Skin of body (tissue), 2 donors: ENCODE data around the gene TEAD3. TPM values are rescaled to one million over a fixed set of nuclear protein-coding genes. Genes with fewer than 3 reads are reported as not detected.
A peak's percentile ranks its signal among the peaks of the same experiment; 100 is the strongest.
"Not testable (repeated sequence)": the region's sequence is repeated elsewhere in the genome, so short reads cannot be mapped to it uniquely, and the experiment has no call there.

ENCODE experiments used
- DNase-seq: peaks from one replicate; lab custom pipeline; 2025; lab: John Stamatoyannopoulos, UW
- total RNA-seq: library from RNA; depleted of rRNA; stranded (reverse); fragments of >200 nt; gene quantifications from one replicate; pipeline ENCODE4 v1.2.3, GENCODE V29; 2014

Gene TEAD3
- total RNA-seq, 1 donor from 2014 or later = 14.3 TPM

- no peak for DNase-seq
These were observed 45.3 kb downstream of the TEAD3 start for GRCh38 chr6:35451354-35452182.

DNA sequence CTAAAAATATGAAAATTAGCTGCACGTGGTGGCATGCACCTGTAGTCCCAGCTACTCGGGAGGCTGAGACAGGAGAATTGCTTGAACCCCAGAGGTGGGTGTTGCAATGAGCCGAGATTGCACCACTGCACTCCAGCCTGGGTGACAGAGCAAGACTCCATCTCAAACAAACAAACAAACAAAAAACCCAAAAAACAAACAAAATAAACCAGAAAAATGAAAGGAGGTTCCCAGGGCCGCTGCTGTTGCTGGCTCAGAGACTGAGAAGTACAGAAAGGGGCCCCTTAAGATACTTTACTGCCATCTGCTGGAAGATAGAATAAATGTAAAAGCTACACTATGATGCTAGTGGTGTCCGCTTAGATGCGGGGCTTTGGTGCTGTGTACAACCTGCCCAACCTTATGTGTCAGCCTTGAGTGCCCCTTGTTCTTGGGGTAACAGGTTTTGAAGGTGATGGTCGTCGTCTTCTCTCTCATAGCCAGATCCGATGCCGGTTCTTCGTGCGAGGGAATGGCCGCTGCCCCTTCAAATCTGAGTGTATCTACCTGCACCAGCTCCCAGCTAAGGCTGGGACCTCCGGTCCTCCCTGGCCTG, 47.5 kb downstream of the TEAD3 start:
- peak; percentile 15 for DNase-seq

- no peak for DNase-seq
These were observed 48.7 kb downstream of the TEAD3 start for GRCh38 chr6:35448191-35448590.

- DNase-seq = no peak
These were observed 51.2 kb downstream of the TEAD3 start for GRCh38 chr6:35445691-35446090.

- no peak for DNase-seq
These were observed 53.4 kb downstream of the TEAD3 start for GRCh38 chr6:35443341-35444030.

DNA sequence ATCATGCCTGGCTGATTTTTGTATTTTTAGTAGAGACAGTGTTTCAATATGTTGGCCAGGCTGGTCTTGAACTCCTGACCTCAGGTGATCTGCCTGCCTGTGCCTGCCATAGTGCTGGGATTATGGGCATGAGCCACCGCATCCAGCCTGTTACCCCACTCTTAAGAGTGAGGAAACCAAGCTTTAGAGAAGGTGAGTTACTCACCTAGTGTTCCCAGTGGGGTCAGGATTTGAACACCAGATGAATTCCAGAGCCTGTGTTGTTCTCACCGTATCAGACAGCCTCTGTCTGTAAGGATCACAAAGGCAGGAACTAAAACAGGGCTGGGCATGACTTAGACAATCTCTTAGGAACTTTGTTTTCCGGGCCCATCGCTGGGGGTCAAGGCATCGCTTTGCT, 54.2 kb downstream of the TEAD3 start:
- DNase-seq = no peak

GRCh38 chr6:35441642-35442041, 55.2 kb downstream of the TEAD3 start:
- no peak for DNase-seq

GRCh38 chr6:35441205-35441604, 55.7 kb downstream of the TEAD3 start:
- DNase-seq = no peak

DNA sequence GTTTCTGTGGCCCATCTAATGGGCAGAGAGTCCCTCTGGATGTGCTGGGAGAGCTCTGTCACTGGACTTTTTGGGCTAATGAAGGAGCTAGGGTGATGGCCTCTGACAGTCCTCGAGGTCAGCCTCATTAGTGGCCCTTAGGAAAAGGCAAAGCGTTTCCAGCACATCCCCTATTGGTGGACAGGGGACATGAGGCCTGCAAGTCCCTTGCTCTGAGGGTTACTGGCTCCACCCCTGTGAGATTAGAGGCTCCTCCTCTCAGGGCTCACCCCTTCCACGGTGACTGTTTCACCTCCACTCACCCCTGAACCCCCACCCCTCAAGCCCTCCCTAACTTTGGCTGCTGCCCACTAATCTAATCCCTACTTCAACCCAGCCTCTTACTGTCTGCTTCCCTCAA, 57.6 kb downstream of the TEAD3 start:
- no peak for DNase-seq

DNA sequence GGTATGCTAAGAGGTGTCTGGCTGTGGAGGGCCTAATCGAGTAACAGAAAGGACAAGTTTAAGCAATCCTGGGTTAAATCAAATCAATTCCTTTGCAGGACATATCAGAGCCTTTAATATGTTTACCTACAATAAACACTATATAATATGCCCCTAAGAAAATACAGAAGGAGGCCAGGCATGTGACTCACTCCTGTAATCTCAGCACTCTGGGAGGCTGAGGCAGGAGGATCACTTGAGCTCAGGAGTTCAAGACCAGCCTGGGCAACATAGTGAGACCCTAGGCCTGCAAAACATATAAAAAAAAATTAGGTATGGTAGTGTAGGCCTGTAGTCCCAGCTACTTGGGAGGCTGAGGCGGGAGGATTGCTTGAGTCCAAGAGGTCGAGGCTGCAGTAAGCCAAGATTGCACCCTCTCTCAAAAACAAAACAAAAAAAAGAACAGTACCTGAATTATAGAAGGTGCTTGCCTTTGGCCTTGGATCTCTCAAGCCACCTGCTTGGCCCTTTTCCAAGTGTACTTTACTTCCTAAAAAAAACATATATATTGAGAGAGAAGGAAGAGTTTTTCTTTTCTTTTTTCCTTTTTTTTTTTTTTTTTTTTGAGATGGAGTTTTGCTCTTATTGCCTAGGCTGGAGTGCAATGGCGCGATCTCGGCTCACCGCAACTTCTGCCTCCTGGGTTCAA, 58.4 kb downstream of the TEAD3 start:
- DNase-seq = not testable (repeated sequence)

DNA sequence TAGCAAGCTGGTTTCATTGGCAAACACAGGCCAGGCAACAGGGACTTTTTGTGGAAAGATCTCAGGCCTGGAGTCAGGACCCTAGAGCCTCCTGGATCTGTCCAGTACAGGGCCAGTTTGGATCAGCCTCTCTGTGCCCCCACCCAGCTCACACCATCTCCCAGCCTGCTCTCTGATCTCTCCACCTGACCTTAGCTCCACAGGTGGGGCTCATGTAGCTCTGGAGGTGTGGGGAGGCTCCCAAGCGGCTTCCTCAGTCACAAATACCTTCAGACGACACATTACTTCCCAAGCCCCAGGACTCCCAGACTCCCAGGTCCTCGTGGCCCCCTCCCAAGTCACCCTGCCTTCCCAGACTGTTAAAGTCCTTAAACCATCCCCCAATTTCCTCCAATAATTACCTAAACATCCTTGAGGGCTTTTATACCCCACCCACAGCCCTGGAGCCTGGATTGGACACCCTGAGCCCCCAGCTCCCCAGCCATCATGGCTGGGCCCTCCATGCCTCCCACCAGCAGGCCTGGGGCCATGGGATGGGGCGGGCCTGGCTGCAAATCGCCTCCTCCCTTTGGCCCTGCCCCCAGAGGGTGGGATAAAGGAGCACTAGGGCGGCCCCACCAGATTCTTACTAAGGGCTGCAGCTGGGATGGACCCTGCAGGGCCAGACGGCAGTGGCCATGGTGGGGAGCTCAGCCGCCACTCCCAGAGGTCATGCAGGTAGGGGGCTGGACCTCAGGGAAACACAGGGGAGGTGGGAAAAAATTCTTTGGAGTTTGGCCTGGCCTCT, 60.6 kb downstream of the TEAD3 start:
- DNase-seq = no peak

GRCh38 chr6:35435074-35435837, 61.6 kb downstream of the TEAD3 start:
- DNase-seq = no peak

GRCh38 chr6:35432702-35433101, 64.2 kb downstream of the TEAD3 start:
- not testable (repeated sequence) for DNase-seq

DNA sequence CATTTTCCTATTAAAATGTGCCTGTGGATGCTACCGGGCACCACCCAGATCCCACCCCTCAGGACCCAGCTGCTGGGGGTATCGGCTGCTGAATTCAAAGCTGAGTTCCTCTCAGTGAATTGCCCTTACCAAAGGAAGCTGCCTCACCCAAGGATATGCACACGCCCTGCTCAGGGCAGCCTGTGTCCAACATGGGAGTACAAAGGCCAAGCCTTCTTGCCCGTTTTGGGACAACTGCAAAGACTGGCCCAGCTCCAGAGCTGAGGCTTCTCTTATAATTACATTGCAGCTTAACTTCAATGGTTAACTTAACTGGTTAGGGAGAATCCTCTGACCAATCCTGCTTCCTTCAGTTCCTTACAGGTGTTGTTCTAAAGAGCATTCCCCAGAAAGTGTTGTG, 64.6 kb downstream of the TEAD3 start:
- DNase-seq = no peak

DNA sequence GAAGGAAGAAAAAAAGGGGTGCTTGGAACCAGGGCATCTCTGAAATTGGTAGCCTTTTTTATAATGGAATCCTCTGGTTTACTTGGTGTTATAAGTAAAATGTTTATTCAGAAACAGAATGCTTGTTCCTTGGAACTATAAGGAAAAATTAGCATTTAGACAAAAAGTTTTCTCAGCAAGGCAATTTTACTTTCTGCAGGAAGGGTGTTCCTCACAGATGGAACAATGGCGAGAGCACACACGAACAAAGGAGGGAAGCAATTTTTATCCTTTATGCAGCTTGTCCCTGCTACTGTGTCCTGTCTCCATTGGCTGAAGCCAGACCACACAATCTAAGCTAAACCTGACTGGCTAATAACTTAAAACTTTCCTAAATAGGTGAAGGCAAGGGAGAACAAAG, 67.4 kb downstream of the TEAD3 start:
- DNase-seq = no peak

GRCh38 chr6:35428421-35429149, 68.3 kb downstream of the TEAD3 start:
- no peak for DNase-seq

- DNase-seq = no peak
These were observed 69.0 kb downstream of the TEAD3 start for GRCh38 chr6:35427851-35428321.

GRCh38 chr6:35427435-35427834, 69.4 kb downstream of the TEAD3 start:
- DNase-seq = no peak

- no peak for DNase-seq
These were observed 70.8 kb downstream of the TEAD3 start for GRCh38 chr6:35426074-35426473.
